ENCODE data around the gene TAF3. TPM values are rescaled to one million over a fixed set of nuclear protein-coding genes. Genes with fewer than 3 reads are reported as not detected.

The TAF3 gene
- total RNA-seq, 1 donor from 2014 or later, result 12.7 TPM

- intact Hi-C loops (cut with micrococcal nuclease), result no loop called here
- Histone ChIP-seq H3K27ac (replicated peaks) (no peak overlapping the region), H3K4me3 (peak overlapping the region; percentile 55), H3K27me3 (ENCODE audit: low read depth) (peaks cover 100% of the 10 kb centered on the region), H3K9me3 (replicated peaks) (no peaks in the 10 kb centered on the region), H3K36me3 (no peaks in the 10 kb centered on the region), H3K4me1 (peaks cover 63% of the 10 kb centered on the region)
- TF ChIP-seq CTCF (IDR thresholded peaks at IDR 0.05; ENCODE audit: borderline replicate concordance), result no peak
- DNase-seq, result no peak
Measured at GRCh38 chr10:8045726-8046494, 227.6 kb downstream of the TAF3 start.

GRCh38 chr10:8047452-8048280, 229.4 kb downstream of the TAF3 start:
- H3K27ac ChIP-seq (replicated peaks), result no peak overlapping the region
- peaks cover 78% of the 10 kb centered on the region for H3K4me1 ChIP-seq
- intact Hi-C loops (cut with micrococcal nuclease), result no loop called here
- H3K9me3 ChIP-seq (replicated peaks), result no peaks in the 10 kb centered on the region
- no peak for DNase-seq
- no peak overlapping the region for H3K4me3 ChIP-seq
- H3K27me3 ChIP-seq (ENCODE audit: low read depth), result peaks cover 100% of the 10 kb centered on the region
- H3K36me3 ChIP-seq, result no peaks in the 10 kb centered on the region
- no peak for TF ChIP-seq CTCF (IDR thresholded peaks at IDR 0.05; ENCODE audit: borderline replicate concordance)

GRCh38 chr10:8048281-8049008, 230.1 kb downstream of the TAF3 start:
- H3K4me1 ChIP-seq, result peaks cover 78% of the 10 kb centered on the region
- intact Hi-C loops (cut with micrococcal nuclease), result no loop called here
- no peak overlapping the region for H3K4me3 ChIP-seq
- no peak overlapping the region for H3K27ac ChIP-seq (replicated peaks)
- no peak for DNase-seq
- no peak for TF ChIP-seq CTCF (IDR thresholded peaks at IDR 0.05; ENCODE audit: borderline replicate concordance)
- no peaks in the 10 kb centered on the region for H3K36me3 ChIP-seq
- no peaks in the 10 kb centered on the region for H3K9me3 ChIP-seq (replicated peaks)
- H3K27me3 ChIP-seq (ENCODE audit: low read depth), result peaks cover 100% of the 10 kb centered on the region

GRCh38 chr10:8049045-8049864, 230.9 kb downstream of the TAF3 start:
- Histone ChIP-seq H3K4me3 (peak overlapping the region; percentile 67), H3K4me1 (peaks cover 78% of the 10 kb centered on the region), H3K36me3 (no peaks in the 10 kb centered on the region), H3K9me3 (replicated peaks) (no peaks in the 10 kb centered on the region), H3K27ac (replicated peaks) (peak overlapping the region; percentile 60), H3K27me3 (ENCODE audit: low read depth) (peaks cover 100% of the 10 kb centered on the region)
- intact Hi-C loops (cut with micrococcal nuclease), result no loop called here
- DNase-seq, result no peak
- TF ChIP-seq CTCF (IDR thresholded peaks at IDR 0.05; ENCODE audit: borderline replicate concordance), result no peak
